Skeletal muscle satellite cell (primary cell): ENCODE measurements around the gene ZBTB18. TPM values are rescaled to one million over a fixed set of nuclear protein-coding genes. Genes with fewer than 3 reads are reported as not detected.

ENCODE experiments used
- H3K27me3 ChIP-seq: 2 replicates; pipeline ENCODE4 v1.7.0; 2013; ENCODE audit warnings: low read length; ENCODE audit not compliant: control insufficient read depth, insufficient read depth
- H3K36me3 ChIP-seq: 2 replicates; pipeline ENCODE4 v1.7.0; 2013; ENCODE audit warnings: mild to moderate bottlenecking, control low read depth, low read length; ENCODE audit not compliant: insufficient read depth
- H3K4me1 ChIP-seq: 2 replicates; pipeline ENCODE4 v1.7.0; 2013; ENCODE audit warnings: low read length; ENCODE audit not compliant: control insufficient read depth, insufficient read depth
- H3K4me2 ChIP-seq: 2 replicates; pipeline ENCODE4 v1.7.0; 2013; ENCODE audit warnings: mild to moderate bottlenecking, low read length
- H3K4me3 ChIP-seq: 2 replicates; pipeline ENCODE4 v1.7.0; 2013; ENCODE audit warnings: low read length
- H3K9ac ChIP-seq: 2 replicates; pipeline ENCODE4 v1.7.0; 2013; ENCODE audit warnings: mild to moderate bottlenecking, low read depth, low read length, moderate library complexity
- H3K9me3 ChIP-seq: replicated peaks from 2 replicates; pipeline ENCODE4 v1.7.0; 2013; ENCODE audit warnings: mild to moderate bottlenecking, control low read depth, low read length
- small RNA-seq: library from RNA; depleted of rRNA; stranded (forward); fragments of <200 nt; gene quantifications from one replicate; pipeline ENCODE3, GENCODE V24; 2012

The ZBTB18 gene

DNA sequence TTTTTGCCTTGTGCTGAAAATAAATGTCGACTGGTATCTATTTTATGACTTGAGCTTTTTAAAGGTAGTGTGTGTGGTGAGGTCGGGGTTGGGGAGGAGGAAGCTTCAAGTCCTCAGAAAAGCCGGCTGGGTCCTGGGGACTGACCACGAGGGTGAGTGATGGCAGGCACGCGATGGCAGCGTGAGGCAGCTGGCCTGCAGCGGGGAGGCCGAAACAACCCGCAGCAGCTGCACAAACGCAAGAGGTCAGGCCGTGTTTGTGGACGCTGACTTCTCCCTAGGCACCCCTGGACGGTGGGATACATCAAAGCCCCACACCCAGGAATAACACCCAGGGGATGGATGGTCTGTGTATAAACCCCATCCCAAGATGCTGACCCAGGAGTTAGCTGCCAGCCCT, 51.4 kb downstream of the ZBTB18 start:
- peaks cover 9% of the 10 kb centered on the region for H3K4me1 ChIP-seq
- no peaks in the 10 kb centered on the region for H3K9me3 ChIP-seq
- H3K36me3 ChIP-seq: no peaks in the 10 kb centered on the region
- no peak overlapping the region for H3K9ac ChIP-seq
- peaks cover 14% of the 10 kb centered on the region for H3K27me3 ChIP-seq
- H3K4me2 ChIP-seq: no peak overlapping the region
- no peak overlapping the region for H3K4me3 ChIP-seq

DNA sequence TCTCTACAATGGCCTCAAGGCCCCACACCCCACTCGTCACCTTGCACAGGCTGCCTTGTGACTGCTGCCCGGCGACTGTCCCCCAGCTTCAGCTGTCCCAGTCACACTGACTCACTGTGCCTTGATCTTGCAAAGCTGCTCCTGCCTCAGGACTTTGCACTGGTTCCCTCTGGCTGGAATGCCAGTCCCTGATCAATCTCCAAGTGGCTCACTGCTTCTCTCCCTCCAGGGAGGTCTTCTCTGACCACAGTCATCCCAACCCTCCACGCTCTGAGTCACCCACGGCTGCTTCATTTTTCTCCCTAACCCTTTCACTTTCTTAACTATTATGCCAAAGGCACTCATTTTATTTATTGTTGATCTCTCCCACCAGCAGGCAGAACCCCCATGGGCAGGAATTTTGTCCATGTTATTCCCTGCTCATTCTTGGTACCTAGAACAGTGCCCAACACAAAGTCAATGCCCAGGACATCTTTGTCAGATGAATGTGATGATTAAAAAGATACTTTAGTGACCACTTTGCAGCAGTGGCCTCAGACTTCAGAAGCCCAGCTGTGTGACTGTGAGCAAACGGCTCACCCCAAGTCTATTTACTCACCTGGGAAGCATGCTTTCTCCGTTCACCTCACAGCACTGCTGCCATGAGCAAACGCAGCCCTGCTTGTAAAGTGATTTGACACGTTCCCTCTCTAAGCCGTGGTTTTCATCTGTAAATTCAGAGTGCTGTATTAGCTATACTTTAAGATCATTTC, 53.4 kb downstream of the ZBTB18 start:
- Histone ChIP-seq H3K9ac (no peak overlapping the region), H3K4me1 (peaks cover 9% of the 10 kb centered on the region), H3K36me3 (no peaks in the 10 kb centered on the region), H3K4me2 (peak overlapping the region; percentile 41), H3K27me3 (peaks cover 4% of the 10 kb centered on the region), H3K4me3 (peak overlapping the region; percentile 4), H3K9me3 (no peaks in the 10 kb centered on the region)

DNA sequence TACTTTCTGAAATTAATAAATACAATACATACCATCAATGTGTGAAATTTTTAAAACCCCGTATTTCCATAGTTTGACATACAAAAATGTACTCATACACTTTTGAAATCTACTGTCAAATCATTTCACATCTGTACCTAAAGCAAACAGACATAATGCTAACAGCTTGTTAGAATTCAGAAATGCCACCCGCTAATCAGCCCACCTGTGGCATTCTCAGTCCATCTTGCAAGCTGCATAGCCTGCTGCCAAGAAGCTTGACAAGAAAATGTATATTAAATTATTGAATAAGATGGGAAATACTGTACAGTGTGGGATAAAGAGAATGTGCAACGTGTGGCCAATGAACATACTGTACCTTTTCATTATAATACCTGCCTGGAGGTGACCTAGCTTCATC, 55.1 kb downstream of the ZBTB18 start:
- Histone ChIP-seq H3K9ac (no peak overlapping the region), H3K4me3 (no peak overlapping the region), H3K9me3 (no peaks in the 10 kb centered on the region), H3K4me2 (no peak overlapping the region), H3K4me1 (peaks cover 9% of the 10 kb centered on the region), H3K36me3 (no peaks in the 10 kb centered on the region), H3K27me3 (no peaks in the 10 kb centered on the region)

Small RNA genes within 50 kb of the gene (small RNA-seq; reads per million reads assigned to genes)
- not detected for gene RN7SL148P
